ENCODE data around the gene ADRM1.

Gene ADRM1

DNA sequence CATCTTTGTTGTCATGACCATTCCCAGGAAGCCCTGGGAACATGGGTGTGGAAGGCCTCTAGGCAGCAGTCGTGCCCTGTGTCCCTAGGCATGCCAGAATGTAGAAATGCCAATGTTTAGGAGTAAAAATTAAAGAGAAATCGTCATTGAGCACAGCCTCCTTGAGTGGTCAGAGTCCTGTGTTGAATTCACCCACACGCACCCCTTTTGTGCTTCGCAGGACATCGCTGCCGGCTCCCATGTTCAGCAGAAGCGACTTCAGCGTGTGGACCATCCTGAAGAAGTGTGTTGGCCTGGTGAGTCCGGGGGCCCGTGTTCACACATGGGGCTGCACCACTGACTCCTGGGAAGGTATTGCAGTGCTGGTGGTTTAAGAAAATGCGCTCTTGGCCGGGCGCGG lies 39.4 kb upstream of the ADRM1 start:
- no peak overlapping the region for H3K4me3 ChIP-seq (ENCODE audit: low read depth, low read length)
- TF ChIP-seq CTCF (IDR thresholded peaks at IDR 0.05; ENCODE audit: low read depth, low read length): no peak

DNA sequence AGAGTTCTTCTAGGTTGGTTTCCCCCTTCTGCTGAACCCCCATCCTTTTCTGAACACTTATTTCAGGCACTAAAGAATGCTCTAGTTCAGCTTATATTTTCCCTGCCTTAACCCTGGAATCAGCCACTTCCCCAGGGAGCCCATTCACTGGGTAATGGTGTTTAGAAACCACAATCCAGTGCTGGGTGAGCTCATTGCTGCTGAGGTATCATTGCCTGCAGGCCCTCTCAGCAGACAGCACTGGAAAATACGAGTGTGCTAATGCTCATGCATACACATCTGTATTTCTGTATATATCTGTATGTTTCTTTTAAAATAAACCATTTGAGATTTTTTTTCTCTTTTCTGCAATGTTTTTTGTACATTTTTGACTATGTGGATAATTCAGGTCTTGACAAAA lies 37.4 kb upstream of the ADRM1 start:
- no peak overlapping the region for H3K4me3 ChIP-seq (ENCODE audit: low read depth, low read length)
- TF ChIP-seq CTCF (IDR thresholded peaks at IDR 0.05; ENCODE audit: low read depth, low read length): no peak

- no peak overlapping the region for H3K4me3 ChIP-seq (ENCODE audit: low read depth, low read length)
- TF ChIP-seq CTCF (IDR thresholded peaks at IDR 0.05; ENCODE audit: low read depth, low read length): no peak
These were observed 36.5 kb upstream of the ADRM1 start for GRCh38 chr20:62266340-62266739.

DNA sequence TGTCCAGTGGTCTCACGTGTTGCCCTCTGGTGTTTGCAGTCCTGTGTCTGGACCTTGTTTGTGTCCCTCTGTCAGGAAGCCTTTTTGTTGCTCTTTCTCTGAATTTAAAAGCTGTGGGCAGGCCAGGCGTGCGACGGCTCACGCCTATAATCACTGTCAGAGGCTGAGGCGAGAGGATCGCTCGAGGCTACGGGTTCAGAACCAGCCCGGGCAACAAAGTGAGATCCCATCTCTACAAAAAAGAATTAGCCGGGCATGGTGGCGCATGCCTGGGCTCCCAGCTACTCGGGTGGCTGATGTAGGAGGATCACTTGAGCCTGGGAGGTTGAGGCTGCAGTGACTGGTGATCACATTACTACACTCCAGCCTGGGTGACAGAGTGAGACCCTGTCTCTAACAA lies 35.9 kb upstream of the ADRM1 start:
- H3K4me3 ChIP-seq (ENCODE audit: low read depth, low read length): no peak overlapping the region
- TF ChIP-seq CTCF (IDR thresholded peaks at IDR 0.05; ENCODE audit: low read depth, low read length): no peak

- no peak for TF ChIP-seq CTCF (IDR thresholded peaks at IDR 0.05; ENCODE audit: low read depth, low read length)
- no peak overlapping the region for H3K4me3 ChIP-seq (ENCODE audit: low read depth, low read length)
These were observed 35.3 kb upstream of the ADRM1 start for GRCh38 chr20:62267543-62267942.

DNA sequence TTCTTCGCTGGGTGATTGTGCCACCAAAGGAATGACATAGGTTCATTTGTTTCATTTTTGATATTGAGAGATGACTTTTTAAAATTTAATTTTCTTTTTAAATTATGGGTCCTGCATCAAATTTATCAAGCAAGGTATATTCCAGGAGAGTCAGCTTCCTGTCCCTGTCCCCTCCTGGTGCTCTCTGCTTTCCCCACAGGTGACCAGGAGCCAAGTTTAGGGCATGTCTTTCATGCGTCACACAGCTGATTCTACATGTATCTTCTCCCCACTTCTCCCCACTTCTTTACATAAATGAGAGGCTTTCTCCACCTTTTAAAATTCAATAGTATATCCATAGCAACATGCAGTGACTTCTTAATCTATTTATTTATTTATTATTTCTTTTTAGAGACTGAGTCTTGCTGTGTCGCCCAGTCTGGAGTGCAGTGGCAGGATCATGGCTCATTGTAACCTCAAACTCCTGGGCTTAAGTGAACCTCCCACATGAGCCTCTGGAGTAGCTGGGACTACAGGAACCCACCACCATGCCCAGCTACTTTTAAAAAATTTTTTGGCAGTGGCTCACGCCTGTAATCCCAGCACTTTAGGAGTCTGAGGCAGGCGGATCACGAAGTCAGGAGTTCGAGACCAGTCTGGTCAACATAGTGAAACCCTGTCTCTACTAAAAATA lies 34.4 kb upstream of the ADRM1 start:
- no peak for TF ChIP-seq CTCF (IDR thresholded peaks at IDR 0.05; ENCODE audit: low read depth, low read length)
- H3K4me3 ChIP-seq (ENCODE audit: low read depth, low read length): no peak overlapping the region

GRCh38 chr20:62269378-62269777 lies 33.4 kb upstream of the ADRM1 start:
- no peak for TF ChIP-seq CTCF (IDR thresholded peaks at IDR 0.05; ENCODE audit: low read depth, low read length)
- no peak overlapping the region for H3K4me3 ChIP-seq (ENCODE audit: low read depth, low read length)

Data from WI38 (cell line).